HepG2 (cell line): ENCODE data around the gene ARRDC3. TPM values are rescaled to one million over a fixed set of nuclear protein-coding genes. Genes with fewer than 3 reads are reported as not detected.

Source experiments
- ATAC-seq: fragments of 200-7000 bp; cut with Tn5 transposase; 3 replicates; pipeline ENCODE4 v1.9.1; 2020; ENCODE audit warnings: mild to moderate bottlenecking, moderate library complexity
- BruUV-seq: library from RNA; stranded (reverse); fragments of 400-500 nt; replicated peaks from 2 replicates; lab custom pipeline; 2021; lab: Mats Ljungman, UMichigan
- CTCF ChIA-PET: fragments of 300-600 bp; formaldehyde crosslinking; extraction: SDS; loops from one replicate; lab custom pipeline; 2021; ENCODE audit warnings: low total read pairs, inconsistent platforms, low intra/inter-chr PET ratio; lab: Yijun Ruan, JAX
- POLR2A ChIA-PET: fragments of 350-600 bp; sonication (Branson Sonifier 250); formaldehyde crosslinking; loops from one replicate; lab custom pipeline; 2020; ENCODE audit warnings: antibody characterized with exemption, inconsistent platforms; lab: Yijun Ruan, JAX
- DNase-seq: peaks from one replicate; pipeline ENCODE4 v3.0.0-alpha.2; 2015; ENCODE audit warnings: low spot score
- FAIRE-seq: peaks from 3 replicates; lab custom pipeline; 2011; peaks lifted over from hg19 to GRCh38; lab: Jason Lieb, UNC
- H2AFZ ChIP-seq: one replicate; pipeline ENCODE4 v1.6.1; 2011; ENCODE audit warnings: low read length, inconsistent platforms
- H3K27ac ChIP-seq: fragments of 300-600 bp; 3 replicates; pipeline ENCODE4 v1.8.0; 2011; ENCODE audit warnings: mixed run types, mild to moderate bottlenecking, mixed read lengths, low read length, inconsistent platforms; ENCODE audit not compliant: insufficient read depth; ENCODE audit errors: extremely low read length
- H3K27me3 ChIP-seq, 2 experiments: fragments of 200-600 bp in 1 of 2; 2 replicates in 1 of 2; 3 replicates in 1 of 2; pipeline versions ENCODE4 v1.6.0 to v1.8.0; 2011; ENCODE audit warnings: low read length in 2 of 2, mild to moderate bottlenecking in 2 of 2, moderate library complexity in 2 of 2, inconsistent platforms in 1 of 2; ENCODE audit not compliant: insufficient read depth in 2 of 2, control insufficient read depth in 1 of 2
- H3K36me3 ChIP-seq, 2 experiments: fragments of 200-600 bp in 1 of 2; replicated peaks in 1 of 2; 2 replicates in 1 of 2; 3 replicates in 1 of 2; pipeline versions ENCODE4 v1.5.1 to v1.8.0; 2011; ENCODE audit warnings: low read length in 2 of 2, inconsistent platforms in 1 of 2; ENCODE audit not compliant: insufficient read depth in 2 of 2, control insufficient read depth in 1 of 2
- H3K4me1 ChIP-seq: 2 replicates; pipeline ENCODE4 v1.5.1; 2012; ENCODE audit warnings: low read length, inconsistent platforms; ENCODE audit not compliant: insufficient read depth
- H3K4me2 ChIP-seq: 2 replicates; pipeline ENCODE4 v1.6.0; 2011; ENCODE audit warnings: low read depth, low read length, inconsistent platforms
- H3K4me3 ChIP-seq, 3 experiments: fragments of 200-600 bp in 1 of 3; sonication (generic), shearing (Covaris generic) in 1 of 3; replicated peaks in 1 of 3; 2 replicates each; pipeline ENCODE4 v1.5.1; 2011 to 2016; ENCODE audit warnings: low read length in 3 of 3, inconsistent platforms in 2 of 3, low read depth in 2 of 3, mild to moderate bottlenecking in 2 of 3, control low read depth in 1 of 3, mixed read lengths in 1 of 3; ENCODE audit not compliant: insufficient read depth in 1 of 3
- H3K79me2 ChIP-seq: one replicate; pipeline ENCODE4 v1.6.1; 2011; ENCODE audit warnings: low read length, inconsistent platforms; ENCODE audit not compliant: insufficient read depth
- H3K9ac ChIP-seq: 2 replicates; pipeline ENCODE4 v1.6.0; 2011; ENCODE audit warnings: mild to moderate bottlenecking, low read depth, low read length, inconsistent platforms; ENCODE audit not compliant: insufficient read depth
- H3K9me3 ChIP-seq: 2 replicates; pipeline ENCODE4 v1.5.1; 2012; ENCODE audit warnings: mild to moderate bottlenecking, low read length
- H4K20me1 ChIP-seq: 2 replicates; pipeline ENCODE4 v1.6.0; 2011; ENCODE audit warnings: inconsistent platforms, mild to moderate bottlenecking, low read length, moderate library complexity; ENCODE audit not compliant: insufficient read depth
- ATF1 ChIP-seq: IDR thresholded peaks from 2 replicates; pipeline ENCODE4 v1.6.1; 2016; ENCODE audit warnings: mild to moderate bottlenecking, control low read depth
- DNMT3B ChIP-seq: conservative IDR thresholded peaks from 2 replicates; pipeline ENCODE4 v1.6.1; 2016; ENCODE audit warnings: missing biosample characterization, control low read depth
- GATAD2A ChIP-seq: IDR thresholded peaks from 2 replicates; pipeline ENCODE4 v1.6.1; 2016
- GTF3A ChIP-seq: sonication (generic); formaldehyde crosslinking; conservative IDR thresholded peaks from 2 replicates; pipeline ENCODE4 v1.4.0; 2020; ENCODE audit warnings: mild to moderate bottlenecking, missing genetic modification reagents
- IRX3 ChIP-seq: sonication (generic); formaldehyde crosslinking; IDR thresholded peaks from 2 replicates; pipeline ENCODE4 v1.8.1; 2023; ENCODE audit warnings: mild to moderate bottlenecking, low read depth, missing genetic modification reagents, borderline replicate concordance
- KAT7 ChIP-seq: IDR thresholded peaks from 2 replicates; pipeline ENCODE4 v1.6.1; 2018; ENCODE audit warnings: borderline replicate concordance, missing compliant biosample characterization
- NCOR1 ChIP-seq: fragments of 200-600 bp; sonication (generic); IDR thresholded peaks from 2 replicates; pipeline ENCODE4 v1.7.0; 2017; ENCODE audit warnings: antibody characterized with exemption, low read length, borderline replicate concordance
- RFXAP ChIP-seq: sonication (generic); formaldehyde crosslinking; IDR thresholded peaks from 2 replicates; pipeline ENCODE4 v1.4.0; 2020; ENCODE audit warnings: missing genetic modification reagents, borderline replicate concordance
- SMYD3 ChIP-seq: sonication (generic); formaldehyde crosslinking; IDR thresholded peaks from 2 replicates; pipeline ENCODE4 v1.8.1; 2023; ENCODE audit warnings: mild to moderate bottlenecking, missing genetic modification reagents
- ZFP82 ChIP-seq: sonication (generic); formaldehyde crosslinking; IDR thresholded peaks from 2 replicates; pipeline ENCODE4 v1.5.1; 2020; ENCODE audit warnings: mild to moderate bottlenecking, missing genetic modification reagents, borderline replicate concordance
- ZMYM4 ChIP-seq: sonication (generic); formaldehyde crosslinking; IDR thresholded peaks from 2 replicates; pipeline ENCODE4 v1.8.1; 2023; ENCODE audit warnings: mild to moderate bottlenecking, missing genetic modification reagents
- ZNF253 ChIP-seq: sonication (generic); formaldehyde crosslinking; IDR thresholded peaks from 2 replicates; pipeline ENCODE4 v1.8.0; 2022; ENCODE audit warnings: mild to moderate bottlenecking, missing genetic modification reagents, borderline replicate concordance
- ZNF383 ChIP-seq: sonication (generic); formaldehyde crosslinking; IDR thresholded peaks from 2 replicates; pipeline ENCODE4 v1.4.0; 2020; ENCODE audit warnings: missing genetic modification reagents, mild to moderate bottlenecking, borderline replicate concordance
- ZNF530 ChIP-seq: sonication (generic); formaldehyde crosslinking; IDR thresholded peaks from 2 replicates; pipeline ENCODE4 v1.5.0; 2020; ENCODE audit warnings: low read depth, mild to moderate bottlenecking, missing genetic modification reagents
- ZNF597 ChIP-seq: sonication (generic); formaldehyde crosslinking; IDR thresholded peaks from 2 replicates; pipeline ENCODE4 v1.5.0; 2020; ENCODE audit warnings: missing genetic modification reagents
- ZNF598 ChIP-seq: sonication (generic); formaldehyde crosslinking; IDR thresholded peaks from 2 replicates; pipeline ENCODE4 v1.5.1; 2020; ENCODE audit warnings: mild to moderate bottlenecking, missing genetic modification reagents, borderline replicate concordance
- ZNF720 ChIP-seq: sonication (generic); formaldehyde crosslinking; IDR thresholded peaks from 2 replicates; pipeline ENCODE4 v1.4.0; 2020; ENCODE audit warnings: missing genetic modification reagents
- ZNF772 ChIP-seq: sonication (generic); formaldehyde crosslinking; IDR thresholded peaks from 2 replicates; pipeline ENCODE4 v1.5.0; 2020; ENCODE audit warnings: mild to moderate bottlenecking, missing genetic modification reagents
- ZSCAN20 ChIP-seq: sonication (generic); formaldehyde crosslinking; IDR thresholded peaks from 2 replicates; pipeline ENCODE4 v1.4.0; 2020; ENCODE audit warnings: missing genetic modification reagents, mild to moderate bottlenecking, borderline replicate concordance
- ZSCAN25 ChIP-seq: sonication (generic); formaldehyde crosslinking; IDR thresholded peaks from 2 replicates; pipeline ENCODE4 v1.8.0; 2022; ENCODE audit warnings: mild to moderate bottlenecking, missing genetic modification reagents
- WGBS: methylation state at CpG from one replicate; pipeline ENCODE4 v1.1.6; 2017; ENCODE audit warnings: low lambda C conversion rate; 5-methylcytosine and 5-hydroxymethylcytosine counted together
- in situ Hi-C: cut with HindIII; loops from 2 replicates; pipeline ENCODE4 v1.10.0; 2017; ENCODE audit warnings: low pct_unique_long_range_greater_than_20kb; ENCODE audit not compliant: extremely low pct_ligation_motif_present
- intact Hi-C: fragments of 100-400 bp; cut with micrococcal nuclease; formaldehyde crosslinking; loops from one replicate; pipeline ENCODE4 v1.10.0; 2022; ENCODE audit not compliant: unreplicated experiment
- polyA plus RNA-seq, 8 experiments: library from polyadenylated mRNA; depleted of rRNA in 3 of 8; stranded (reverse) in 7 of 8; unstranded in 1 of 8; fragments of >200 nt; fragmentation: Illumina TruSeq in 4 of 8; extraction: Trizol in 4 of 8; gene quantifications; 2 replicates each; pipeline versions ENCODE4 v1.2.1 to v1.2.3, GENCODE V29; 2011 to 2016; ENCODE audit warnings: low read depth in 4 of 8, missing spikeins in 1 of 8, mixed read lengths in 1 of 8; ENCODE audit not compliant: insufficient read depth in 1 of 8
- total RNA-seq, 5 experiments: library from RNA; depleted of rRNA; stranded (reverse); fragments of >200 nt; fragmentation: Illumina TruSeq; extraction: Trizol; gene quantifications; 2 replicates each; pipeline ENCODE4 v1.2.3, GENCODE V29; 2016; ENCODE audit warnings: low read depth in 1 of 5
- TF ChIP-seq, protein P1 (sequence below): sonication (generic); formaldehyde crosslinking; IDR thresholded peaks from 2 replicates; pipeline ENCODE4 v1.5.1; 2020; ENCODE audit warnings: mild to moderate bottlenecking, missing genetic modification reagents
- TF ChIP-seq, protein P2 (sequence below): sonication (generic); formaldehyde crosslinking; IDR thresholded peaks from 2 replicates; pipeline ENCODE4 v1.5.1; 2020; ENCODE audit warnings: mild to moderate bottlenecking, moderate library complexity, missing genetic modification reagents

The ARRDC3 gene
- total and polyA plus RNA-seq, 2 of the 13 experiments (the other 11 are each of a cell fraction or from before 2014, with no cell fraction given) = 3.4 to 24.4 TPM

DNA sequence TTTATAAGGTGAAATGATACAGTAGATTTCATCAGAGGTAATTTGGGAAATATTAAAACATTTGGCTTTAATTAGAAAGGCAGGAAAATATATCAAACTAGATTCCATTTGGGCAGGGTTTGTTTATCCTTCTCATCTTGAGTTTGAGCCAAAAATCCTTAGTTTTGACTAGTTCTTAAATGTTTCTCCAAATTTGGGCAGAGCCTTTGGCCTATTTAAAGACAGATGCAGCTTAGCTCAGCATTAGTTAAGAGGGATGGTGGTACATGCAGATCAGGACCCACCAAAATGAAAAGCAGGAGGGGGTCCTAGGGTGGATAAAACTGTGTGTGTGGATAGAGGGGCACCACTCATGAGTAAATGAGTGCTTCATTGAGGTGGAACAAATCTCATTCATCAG lies 20.3 kb upstream of the ARRDC3 start (continued):
- TF ChIP-seq ZMYM4 (CRISPR knock-in tag) (no peak), ZNF772 (no peak), ATF1 (CRISPR knock-in tag) (no peak), NCOR1 (no peak), ZSCAN25 (no peak), ZSCAN20 (no peak)

- Histone ChIP-seq H3K27me3 (no peaks in the 10 kb centered on the region), H2AFZ (no peak overlapping the region), H4K20me1 (no peaks in the 10 kb centered on the region), H3K9ac (no peak overlapping the region), H3K27ac (no peak overlapping the region), H3K9me3 (no peaks in the 10 kb centered on the region), H3K4me3 (no peak overlapping the region), H3K79me2 (no peaks in the 10 kb centered on the region), H3K4me1 (no peaks in the 10 kb centered on the region), H3K36me3 (no peaks in the 10 kb centered on the region), H3K4me2 (no peak overlapping the region)
- ChIA-PET CTCF (no interaction called here), POLR2A (no interaction called here)
- ATAC-seq (no peak), FAIRE-seq (no peak), DNase-seq (no peak)
- 98% methylated on average over 2 of the region's 2 CpGs for WGBS
- BruUV-seq = no TSS peak
- in situ Hi-C loops (no loop called here), intact Hi-C loops (no loop called here)
- TF ChIP-seq GTF3A (CRISPR knock-in tag) (no peak), DNMT3B (no peak), ZNF383 (CRISPR knock-in tag) (no peak), ZNF253 (no peak), ZNF597 (no peak), ZNF720 (CRISPR knock-in tag) (no peak), IRX3 (CRISPR knock-in tag) (no peak), ZFP82 (CRISPR knock-in tag) (no peak), KAT7 (CRISPR knock-in tag) (no peak), SMYD3 (CRISPR knock-in tag) (no peak), RFXAP (CRISPR knock-in tag) (no peak), ZNF530 (CRISPR knock-in tag) (no peak), ZNF598 (CRISPR knock-in tag) (no peak), GATAD2A (CRISPR knock-in tag) (no peak)
- TF ChIP-seq, protein P1, sequence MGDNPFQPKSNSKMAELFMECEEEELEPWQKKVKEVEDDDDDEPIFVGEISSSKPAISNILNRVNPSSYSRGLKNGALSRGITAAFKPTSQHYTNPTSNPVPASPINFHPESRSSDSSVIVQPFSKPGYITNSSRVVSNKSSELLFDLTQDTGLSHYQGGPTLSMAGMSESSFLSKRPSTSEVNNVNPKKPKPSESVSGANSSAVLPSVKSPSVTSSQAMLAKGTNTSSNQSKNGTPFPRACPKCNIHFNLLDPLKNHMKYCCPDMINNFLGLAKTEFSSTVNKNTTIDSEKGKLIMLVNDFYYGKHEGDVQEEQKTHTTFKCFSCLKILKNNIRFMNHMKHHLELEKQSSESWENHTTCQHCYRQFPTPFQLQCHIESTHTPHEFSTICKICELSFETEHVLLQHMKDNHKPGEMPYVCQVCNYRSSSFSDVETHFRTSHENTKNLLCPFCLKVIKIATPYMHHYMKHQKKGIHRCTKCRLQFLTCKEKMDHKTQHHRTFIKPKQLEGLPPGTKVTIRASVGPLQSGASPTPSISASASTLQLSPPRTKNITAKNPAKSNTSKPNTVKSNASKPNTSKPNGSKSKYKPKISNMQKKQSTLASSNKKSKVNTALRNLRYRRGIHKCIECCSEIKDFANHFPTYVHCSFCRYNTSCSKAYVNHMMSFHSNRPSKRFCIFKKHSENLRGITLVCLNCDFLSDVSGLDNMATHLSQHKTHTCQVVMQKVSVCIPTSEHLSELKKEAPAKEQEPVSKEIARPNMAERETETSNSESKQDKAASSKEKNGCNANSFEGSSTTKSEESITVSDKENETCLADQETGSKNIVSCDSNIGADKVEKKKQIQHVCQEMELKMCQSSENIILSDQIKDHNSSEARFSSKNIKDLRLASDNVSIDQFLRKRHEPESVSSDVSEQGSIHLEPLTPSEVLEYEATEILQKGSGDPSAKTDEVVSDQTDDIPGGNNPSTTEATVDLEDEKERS = no peak
- TF ChIP-seq, protein P2, sequence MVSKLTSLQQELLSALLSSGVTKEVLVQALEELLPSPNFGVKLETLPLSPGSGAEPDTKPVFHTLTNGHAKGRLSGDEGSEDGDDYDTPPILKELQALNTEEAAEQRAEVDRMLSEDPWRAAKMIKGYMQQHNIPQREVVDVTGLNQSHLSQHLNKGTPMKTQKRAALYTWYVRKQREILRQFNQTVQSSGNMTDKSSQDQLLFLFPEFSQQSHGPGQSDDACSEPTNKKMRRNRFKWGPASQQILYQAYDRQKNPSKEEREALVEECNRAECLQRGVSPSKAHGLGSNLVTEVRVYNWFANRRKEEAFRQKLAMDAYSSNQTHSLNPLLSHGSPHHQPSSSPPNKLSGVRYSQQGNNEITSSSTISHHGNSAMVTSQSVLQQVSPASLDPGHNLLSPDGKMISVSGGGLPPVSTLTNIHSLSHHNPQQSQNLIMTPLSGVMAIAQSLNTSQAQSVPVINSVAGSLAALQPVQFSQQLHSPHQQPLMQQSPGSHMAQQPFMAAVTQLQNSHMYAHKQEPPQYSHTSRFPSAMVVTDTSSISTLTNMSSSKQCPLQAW = no peak
Observed at GRCh38 chr5:91401175-91401574, 18.1 kb upstream of the ARRDC3 start.
